Sigmoid colon (tissue), 7 donors: ENCODE measurements around the gene IL34. TPM values are rescaled to one million over a fixed set of nuclear protein-coding genes. Genes with fewer than 3 reads are reported as not detected.

Experiments
- DNase-seq: peaks from one replicate; pipeline ENCODE4 v3.0.0-alpha.2; 2019
- H3K27ac ChIP-seq, 4 donors: fragments of 200-600 bp; sonication (generic); one replicate each; pipeline ENCODE4 v1.5.1; 2016 to 2019; ENCODE audit warnings: mild to moderate bottlenecking in 1 of 4
- H3K27me3 ChIP-seq, 3 donors: fragments of 200-600 bp; sonication (generic); one replicate each; pipeline ENCODE4 v1.5.1; 2019; ENCODE audit warnings: mild to moderate bottlenecking in 1 of 3
- H3K36me3 ChIP-seq, 4 donors: fragments of 200-600 bp; sonication (generic); one replicate each; pipeline ENCODE4 v1.5.1; 2016 to 2019
- H3K4me1 ChIP-seq, 4 donors: fragments of 200-600 bp; sonication (generic); one replicate each; pipeline ENCODE4 v1.5.1; 2017 to 2019
- H3K4me3 ChIP-seq, 4 donors: fragments of 200-600 bp; sonication (generic); one replicate each; pipeline ENCODE4 v1.5.1; 2017 to 2019; ENCODE audit warnings: mild to moderate bottlenecking in 2 of 4, moderate library complexity in 1 of 4
- H3K9me3 ChIP-seq, 4 donors: fragments of 200-600 bp in 3 of 4; sonication (generic) in 3 of 4; one replicate each; pipeline versions ENCODE4 v1.5.1 to v1.6.1; 2013 to 2019
- EP300 ChIP-seq, 4 donors: sonication (generic); formaldehyde crosslinking; IDR thresholded peaks; one replicate each; pipeline ENCODE4 v1.6.1; 2017; ENCODE audit warnings: antibody characterized with exemption in 4 of 4
- POLR2A ChIP-seq, 2 donors: fragments of 450-650 bp; IDR thresholded peaks; one replicate each; pipeline ENCODE4 v1.6.1; 2016; ENCODE audit warnings: antibody characterized with exemption in 2 of 2, mild to moderate bottlenecking in 2 of 2, moderate library complexity in 2 of 2
- POLR2AphosphoS5 ChIP-seq, 4 donors: sonication (generic); formaldehyde crosslinking; IDR thresholded peaks; one replicate each; pipeline ENCODE4 v1.6.1; 2017; ENCODE audit warnings: antibody characterized with exemption in 4 of 4
- WGBS, 2 donors: extraction: QIAGEN DNeasy Blood & Tissue Kit; methylation state at CpG; one replicate each; pipeline ENCODE4 v1.1.7; 2013; 5-methylcytosine and 5-hydroxymethylcytosine counted together
- intact Hi-C: fragments of 100-400 bp; cut with DNase I; formaldehyde crosslinking; loops from one replicate; pipeline ENCODE4 v1.15.1; 2023
- polyA plus RNA-seq, 3 donors: library from polyadenylated mRNA; stranded (reverse); fragments of 200-250 nt; gene quantifications; one replicate each; pipeline ENCODE4 v1.2.3, GENCODE V29; 2013
- total RNA-seq, 4 donors: library from RNA; depleted of rRNA; stranded (reverse); fragments of >200 nt; gene quantifications; one replicate each; pipeline ENCODE4 v1.1.0, GENCODE V29; 2016
- TF ChIP-seq, protein P1 (sequence below), 4 experiments: fragments of 450-650 bp in 3 of 4; fragments of 200-600 bp in 1 of 4; IDR thresholded peaks; one replicate each; pipeline ENCODE4 v1.5.1; 2016 to 2019; ENCODE audit warnings: antibody characterized with exemption in 4 of 4, mild to moderate bottlenecking in 3 of 4, moderate library complexity in 2 of 4
- donor health status: healthy with polysubstance abuse.
- donor health status: Bipolar disorder and iron deficiency.
- donor health status: healthy.

IL34 gene
- total and polyA plus RNA-seq, 7 donors: 1.8 to 5.5 (median 4.6) TPM; not detected in 2

DNA sequence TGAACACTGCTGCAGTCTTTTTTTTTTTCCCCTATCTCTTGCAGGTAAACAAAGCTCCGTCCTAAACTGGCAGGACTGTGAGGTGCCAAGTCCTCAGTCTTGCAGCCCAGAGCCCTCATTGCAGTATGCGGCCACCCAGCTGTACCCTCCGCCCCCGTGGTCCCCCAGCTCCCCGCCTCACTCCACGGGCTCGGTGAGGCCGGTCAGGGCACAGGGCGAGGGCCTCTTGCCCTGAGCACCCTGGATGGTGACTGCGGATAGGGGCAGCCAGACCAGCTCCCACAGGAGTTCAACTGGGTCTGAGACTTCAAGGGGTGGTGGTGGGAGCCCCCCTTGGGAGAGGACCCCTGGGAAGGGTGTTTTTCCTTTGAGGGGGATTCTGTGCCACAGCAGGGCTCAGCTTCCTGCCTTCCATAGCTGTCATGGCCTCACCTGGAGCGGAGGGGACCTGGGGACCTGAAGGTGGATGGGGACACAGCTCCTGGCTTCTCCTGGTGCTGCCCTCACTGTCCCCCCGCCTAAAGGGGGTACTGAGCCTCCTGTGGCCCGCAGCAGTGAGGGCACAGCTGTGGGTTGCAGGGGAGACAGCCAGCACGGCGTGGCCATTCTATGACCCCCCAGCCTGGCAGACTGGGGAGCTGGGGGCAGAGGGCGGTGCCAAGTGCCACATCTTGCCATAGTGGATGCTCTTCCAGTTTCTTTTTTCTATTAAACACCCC, 13.8 kb downstream of the IL34 start:
- Histone ChIP-seq H3K4me3 (no peak overlapping the region), H3K36me3 (peaks cover 21 to 24% (median 22%) of the 10 kb centered on the region in 4 donors), H3K9me3 (no peaks in the 10 kb centered on the region), H3K27ac (peak overlapping the region in 3 of 4 donors; percentile 7 to 77 (median 75)), H3K27me3 (no peaks in the 10 kb centered on the region), H3K4me1 (peaks cover 0 to 36% (median 28%) of the 10 kb centered on the region in 4 donors)
- TF ChIP-seq, protein P1, sequence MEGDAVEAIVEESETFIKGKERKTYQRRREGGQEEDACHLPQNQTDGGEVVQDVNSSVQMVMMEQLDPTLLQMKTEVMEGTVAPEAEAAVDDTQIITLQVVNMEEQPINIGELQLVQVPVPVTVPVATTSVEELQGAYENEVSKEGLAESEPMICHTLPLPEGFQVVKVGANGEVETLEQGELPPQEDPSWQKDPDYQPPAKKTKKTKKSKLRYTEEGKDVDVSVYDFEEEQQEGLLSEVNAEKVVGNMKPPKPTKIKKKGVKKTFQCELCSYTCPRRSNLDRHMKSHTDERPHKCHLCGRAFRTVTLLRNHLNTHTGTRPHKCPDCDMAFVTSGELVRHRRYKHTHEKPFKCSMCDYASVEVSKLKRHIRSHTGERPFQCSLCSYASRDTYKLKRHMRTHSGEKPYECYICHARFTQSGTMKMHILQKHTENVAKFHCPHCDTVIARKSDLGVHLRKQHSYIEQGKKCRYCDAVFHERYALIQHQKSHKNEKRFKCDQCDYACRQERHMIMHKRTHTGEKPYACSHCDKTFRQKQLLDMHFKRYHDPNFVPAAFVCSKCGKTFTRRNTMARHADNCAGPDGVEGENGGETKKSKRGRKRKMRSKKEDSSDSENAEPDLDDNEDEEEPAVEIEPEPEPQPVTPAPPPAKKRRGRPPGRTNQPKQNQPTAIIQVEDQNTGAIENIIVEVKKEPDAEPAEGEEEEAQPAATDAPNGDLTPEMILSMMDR (IDR thresholded peaks at IDR 0.05): no peak
- peak in 2 of 4 donors; percentile 35 to 46 for TF ChIP-seq POLR2AphosphoS5 (IDR thresholded peaks at IDR 0.05)
- no peak for TF ChIP-seq POLR2A (IDR thresholded peaks at IDR 0.05)
- intact Hi-C loops: loop anchor here (10.0 kb wide), 1 partner anchor 285 kb away; no protein-coding TSS in a partner anchor
- WGBS, 2 donors: 80 to 82% methylated on average over 16 of the region's 16 CpGs
- peak; percentile 60 for DNase-seq

DNA sequence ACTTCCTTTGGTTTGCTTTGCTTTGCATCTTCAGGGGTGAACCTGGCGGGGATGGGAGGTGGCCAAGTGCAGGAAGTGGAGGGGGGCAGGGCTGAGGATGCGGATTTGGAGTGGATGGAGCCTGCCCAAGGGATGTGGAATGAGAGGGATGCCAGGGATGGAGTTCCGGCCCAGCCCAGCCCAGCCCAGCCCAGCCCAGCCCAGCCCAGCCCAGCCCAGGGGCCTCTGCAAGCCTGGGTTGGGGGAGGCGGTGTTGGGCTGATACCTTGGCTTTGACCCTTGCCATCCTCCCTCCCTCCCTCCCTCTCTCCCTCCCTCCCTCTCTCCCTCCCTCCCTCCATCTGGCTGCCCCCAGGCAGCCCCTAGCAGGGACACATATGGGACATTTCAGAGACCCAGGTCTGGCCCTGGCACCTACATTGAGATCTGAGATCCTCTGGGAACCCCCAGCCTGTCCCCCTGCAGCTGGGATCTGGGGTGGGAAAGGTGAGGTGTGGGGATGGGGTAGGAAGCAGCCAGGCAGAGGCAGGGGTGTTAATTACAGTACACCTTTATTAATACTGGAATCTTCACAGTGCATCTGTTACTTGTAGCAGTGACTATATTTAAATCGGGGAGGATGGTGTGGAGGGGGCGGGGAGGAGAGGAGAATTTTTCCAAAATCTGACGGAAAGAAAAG, 14.5 kb downstream of the IL34 start:
- H3K27ac ChIP-seq: peak overlapping the region in 3 of 4 donors; percentile 7 to 77 (median 75)
- no peak for TF ChIP-seq POLR2A (IDR thresholded peaks at IDR 0.05)
- TF ChIP-seq, protein P1 (IDR thresholded peaks at IDR 0.05): no peak
- no peak for TF ChIP-seq EP300 (IDR thresholded peaks at IDR 0.05)
- no peak for TF ChIP-seq POLR2AphosphoS5 (IDR thresholded peaks at IDR 0.05)
- WGBS, 2 donors: 51 to 72% methylated on average over 7 of the region's 7 CpGs
- no peaks in the 10 kb centered on the region for H3K9me3 ChIP-seq
- H3K4me1 ChIP-seq: peaks cover 0 to 36% (median 29%) of the 10 kb centered on the region in 4 donors
- H3K36me3 ChIP-seq: peaks cover 28 to 30% (median 29%) of the 10 kb centered on the region in 4 donors
- no peaks in the 10 kb centered on the region for H3K27me3 ChIP-seq
- H3K4me3 ChIP-seq: no peak overlapping the region
- intact Hi-C loops: no loop called here
- DNase-seq: peak; percentile 56

DNA sequence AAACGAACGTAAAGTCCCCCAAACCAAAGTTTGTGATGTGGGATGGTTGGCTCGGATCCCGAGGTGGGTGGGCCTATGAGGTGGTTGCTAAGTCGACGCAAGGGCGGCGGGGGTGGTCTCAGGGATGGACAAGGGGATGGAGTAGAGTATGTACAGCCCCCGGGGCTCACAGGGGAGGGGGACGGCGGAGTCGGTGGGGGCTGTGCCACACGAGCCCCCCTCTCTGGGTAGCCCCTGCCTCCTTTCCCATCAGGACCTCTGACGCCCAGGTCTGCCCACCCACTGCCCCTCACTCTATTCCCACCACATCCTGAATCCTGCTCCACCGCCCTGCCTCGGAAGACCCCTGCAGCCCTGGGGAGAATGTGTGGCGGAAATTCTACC, 15.2 kb downstream of the IL34 start:
- 83 to 86% methylated on average over 17 of the region's 17 CpGs for whole genome bisulfite sequencing, 2 donors
- Histone ChIP-seq H3K36me3 (peaks cover 35 to 38% (median 36%) of the 10 kb centered on the region in 4 donors), H3K27me3 (no peaks in the 10 kb centered on the region), H3K27ac (peak overlapping the region; percentile 8 to 77 (median 66)), H3K4me1 (peaks cover 0 to 36% (median 29%) of the 10 kb centered on the region in 4 donors), H3K4me3 (no peak overlapping the region), H3K9me3 (no peaks in the 10 kb centered on the region)
- TF ChIP-seq POLR2A (IDR thresholded peaks at IDR 0.05): no peak
- TF ChIP-seq POLR2AphosphoS5 (IDR thresholded peaks at IDR 0.05): peak in 1 of 4 donors; percentile 5
- peak; percentile 75 for DNase-seq
- intact Hi-C loops: no loop called here

DNA sequence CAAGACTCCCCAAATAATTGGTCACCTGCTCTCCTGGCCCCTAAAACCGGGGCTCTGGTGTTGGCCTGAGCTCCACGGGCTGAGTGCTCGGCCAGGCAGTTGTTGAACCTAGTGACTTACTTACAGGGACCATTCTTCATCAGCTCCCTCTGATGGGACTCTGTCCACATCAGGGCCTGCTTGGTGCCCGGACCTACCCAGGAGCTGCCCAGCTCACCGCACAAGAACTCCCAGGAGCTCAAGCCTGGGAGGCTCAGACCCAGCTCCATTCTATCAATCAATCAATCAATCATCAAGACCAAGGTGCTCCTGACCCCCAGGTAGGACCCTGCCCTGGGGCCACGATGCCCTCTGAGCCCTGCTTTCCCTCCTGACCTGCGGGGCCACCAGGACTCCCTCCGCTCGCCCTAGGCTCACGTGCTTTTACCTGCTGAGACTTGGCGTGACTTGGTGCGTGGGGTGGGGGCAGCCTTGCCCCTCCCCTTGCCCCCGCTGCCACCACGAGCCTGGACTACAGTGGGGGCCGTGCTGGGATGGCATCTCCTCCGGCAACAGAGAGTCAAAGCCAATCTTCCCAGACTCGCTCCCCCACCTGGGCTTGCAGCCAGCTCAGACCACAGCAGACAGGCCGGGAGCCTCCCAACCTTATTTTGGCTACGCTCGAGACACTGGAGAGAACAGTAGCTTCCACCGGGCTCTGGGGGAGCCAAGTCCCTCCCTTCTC, 15.7 kb downstream of the IL34 start:
- WGBS, 2 donors: 82 to 84% methylated on average over 21 of the region's 21 CpGs
- peaks cover 35 to 42% (median 41%) of the 10 kb centered on the region in 4 donors for H3K36me3 ChIP-seq
- no peaks in the 10 kb centered on the region for H3K27me3 ChIP-seq
- H3K27ac ChIP-seq: peak overlapping the region; percentile 57 to 77 (median 67)
- no peak overlapping the region for H3K4me3 ChIP-seq
- no peaks in the 10 kb centered on the region for H3K9me3 ChIP-seq
- peak; percentile 83 for DNase-seq
- H3K4me1 ChIP-seq: peaks cover 0 to 36% (median 29%) of the 10 kb centered on the region in 4 donors
- intact Hi-C loops: no loop called here
- TF ChIP-seq EP300 (IDR thresholded peaks at IDR 0.05): no peak
- peak in 2 of 4 donors; percentile 27 to 28 for TF ChIP-seq POLR2AphosphoS5 (IDR thresholded peaks at IDR 0.05)

DNA sequence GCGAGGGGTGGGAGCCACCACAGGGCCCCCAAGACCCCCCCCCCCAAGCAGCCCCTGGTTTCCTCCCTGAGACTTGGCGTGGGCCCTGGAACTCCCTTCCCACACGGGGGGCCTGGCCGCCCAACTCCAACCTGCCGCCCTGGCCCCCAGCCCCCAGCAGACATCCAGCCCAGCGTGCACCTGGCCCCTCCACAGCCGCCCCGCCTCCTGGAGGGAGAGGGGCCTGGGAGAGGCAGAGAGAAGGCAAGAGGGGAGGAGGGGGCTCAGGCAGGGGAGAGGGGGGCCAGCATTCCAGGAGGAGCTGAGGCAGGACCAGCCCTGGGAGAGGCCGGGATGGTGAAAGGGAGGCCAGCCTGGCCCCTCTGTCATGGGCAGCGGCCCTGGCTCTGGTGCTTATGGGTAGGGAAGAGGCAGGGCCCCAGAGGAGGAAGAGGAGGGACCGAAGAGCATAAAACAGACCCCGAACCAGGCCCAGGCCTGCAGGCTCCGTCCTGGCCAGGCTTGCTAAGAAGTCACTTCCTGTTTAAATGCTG, 16.7 kb downstream of the IL34 start:
- Histone ChIP-seq H3K27me3 (no peaks in the 10 kb centered on the region), H3K27ac (peak overlapping the region; percentile 57 to 77 (median 67)), H3K4me1 (peaks cover 0 to 36% (median 29%) of the 10 kb centered on the region in 4 donors), H3K9me3 (no peaks in the 10 kb centered on the region), H3K36me3 (peaks cover 35 to 51% (median 41%) of the 10 kb centered on the region in 4 donors), H3K4me3 (no peak overlapping the region)
- DNase-seq: peak; percentile 64
- WGBS, 2 donors: 88 to 89% methylated on average over 13 of the region's 13 CpGs
- intact Hi-C loops: no loop called here
- TF ChIP-seq EP300 (IDR thresholded peaks at IDR 0.05): no peak
- TF ChIP-seq POLR2AphosphoS5 (IDR thresholded peaks at IDR 0.05): peak in 1 of 4 donors; percentile 8
- no peak for TF ChIP-seq POLR2A (IDR thresholded peaks at IDR 0.05)
- TF ChIP-seq, protein P1 (IDR thresholded peaks at IDR 0.05): no peak
